ENCODE data around the gene HPS6. TPM values are rescaled to one million over a fixed set of nuclear protein-coding genes. Genes with fewer than 3 reads are reported as not detected.

Gene HPS6
- total RNA-seq, 1 donor from 2014 or later: 52.6 TPM

- no peak for DNase-seq (ENCODE audit: low read depth)
- H3K4me3 ChIP-seq (ENCODE audit: low read depth, low read length): no peak overlapping the region
- peak; percentile 98 for TF ChIP-seq CTCF (conservative IDR thresholded peaks at IDR 0.05; ENCODE audit: low read depth, low read length)
These were observed 7.8 kb downstream of the HPS6 start for GRCh38 chr10:102072673-102073527.

- TF ChIP-seq CTCF (conservative IDR thresholded peaks at IDR 0.05; ENCODE audit: low read depth, low read length): no peak
- no peak for DNase-seq (ENCODE audit: low read depth)
- H3K4me3 ChIP-seq (ENCODE audit: low read depth, low read length): no peak overlapping the region
These were observed 18.4 kb downstream of the HPS6 start for GRCh38 chr10:102083541-102083940.

DNA sequence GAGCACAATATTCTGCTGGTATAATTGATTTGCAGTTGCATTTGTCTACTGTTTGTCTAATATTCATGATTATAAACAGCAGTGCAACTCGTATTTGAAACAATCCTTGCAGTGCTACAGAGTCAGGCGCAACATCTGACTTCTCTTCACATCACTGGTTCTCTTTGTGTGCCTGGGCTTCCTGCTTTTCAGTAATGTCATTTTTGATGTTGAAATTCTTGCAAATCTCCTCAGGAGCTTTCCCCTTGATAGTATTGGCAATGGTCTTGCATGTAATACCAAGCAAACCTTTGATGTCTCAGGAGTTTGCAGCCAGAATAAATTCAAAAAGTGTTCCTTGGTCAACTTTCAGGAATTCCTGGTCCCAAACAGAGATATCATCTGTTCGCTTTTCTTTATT is 20.2 kb downstream of the HPS6 start:
- no peak for DNase-seq (ENCODE audit: low read depth)
- TF ChIP-seq CTCF (conservative IDR thresholded peaks at IDR 0.05; ENCODE audit: low read depth, low read length): no peak
- no peak overlapping the region for H3K4me3 ChIP-seq (ENCODE audit: low read depth, low read length)

GRCh38 chr10:102086196-102086595 is 21.0 kb downstream of the HPS6 start:
- no peak for DNase-seq (ENCODE audit: low read depth)
- H3K4me3 ChIP-seq (ENCODE audit: low read depth, low read length): no peak overlapping the region
- TF ChIP-seq CTCF (conservative IDR thresholded peaks at IDR 0.05; ENCODE audit: low read depth, low read length): no peak

GRCh38 chr10:102090772-102091171 is 25.6 kb downstream of the HPS6 start:
- H3K4me3 ChIP-seq (ENCODE audit: low read depth, low read length): no peak overlapping the region
- DNase-seq (ENCODE audit: low read depth): no peak

GRCh38 chr10:102096449-102096848 is 31.3 kb downstream of the HPS6 start:
- no peak for TF ChIP-seq CTCF (conservative IDR thresholded peaks at IDR 0.05; ENCODE audit: low read depth, low read length)
- H3K4me3 ChIP-seq (ENCODE audit: low read depth, low read length): no peak overlapping the region
- no peak for DNase-seq (ENCODE audit: low read depth)

More at GRCh38 chr10:102090772-102091171, 25.6 kb downstream of the HPS6 start:
- TF ChIP-seq CTCF (conservative IDR thresholded peaks at IDR 0.05; ENCODE audit: low read depth, low read length): no peak

GRCh38 chr10:102101152-102101551 is 36.0 kb downstream of the HPS6 start:
- peak; percentile 44 for TF ChIP-seq CTCF (conservative IDR thresholded peaks at IDR 0.05; ENCODE audit: low read depth, low read length)
- no peak overlapping the region for H3K4me3 ChIP-seq (ENCODE audit: low read depth, low read length)
- DNase-seq (ENCODE audit: low read depth): no peak
